GM18519 (cell line): ENCODE data around the gene DPY19L1.
"Not testable (repeated sequence)": the region's sequence is repeated elsewhere in the genome, so short reads cannot be mapped to it uniquely, and the experiment has no call there.

Source experiments
- ATAC-seq: cut with Tn5 transposase; IDR thresholded peaks from one replicate; pipeline ENCODE4 v1.9.1; 2021; ENCODE audit warnings: mild to moderate bottlenecking, moderate library complexity; ENCODE audit not compliant: unreplicated experiment, low FRiP score

DPY19L1 gene

GRCh38 chr7:34991938-34992840, 45.1 kb downstream of the DPY19L1 start:
- ATAC-seq: peak; percentile 39

DNA sequence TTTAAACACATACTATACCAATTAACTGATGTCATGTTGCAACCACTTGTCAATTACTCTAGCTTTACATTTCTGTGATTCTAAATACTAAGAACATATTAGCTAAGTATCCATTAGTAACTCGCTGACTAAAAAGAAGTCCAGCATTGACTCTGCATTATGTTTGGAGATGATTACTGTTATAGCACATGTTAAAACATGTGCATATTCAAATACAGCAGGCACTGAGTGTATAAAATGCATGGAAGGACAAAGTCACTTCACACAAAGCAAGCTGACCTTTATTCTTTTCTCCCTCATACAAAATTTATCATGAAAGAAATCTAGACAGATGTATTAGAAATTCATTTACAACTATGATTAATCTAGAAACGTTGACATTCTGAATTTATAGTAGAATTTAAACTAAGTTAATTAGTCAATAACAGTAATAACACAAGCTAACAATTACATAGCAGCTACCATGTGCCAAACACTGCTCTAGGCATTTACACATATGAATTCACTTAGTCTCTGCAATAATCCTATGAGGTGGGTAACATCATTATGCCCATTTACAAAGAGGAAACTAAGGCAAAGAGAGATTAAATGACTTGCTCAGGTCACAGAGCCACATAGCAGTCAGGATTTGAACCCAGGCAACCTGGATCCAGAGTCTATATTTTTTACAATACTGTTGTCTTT, 48.7 kb downstream of the DPY19L1 start:
- ATAC-seq: not testable (repeated sequence)

GRCh38 chr7:34985155-34985554, 52.1 kb downstream of the DPY19L1 start:
- not testable (repeated sequence) for ATAC-seq

GRCh38 chr7:34984140-34984539, 53.1 kb downstream of the DPY19L1 start:
- ATAC-seq: not testable (repeated sequence)

- ATAC-seq: no peak
Measured at GRCh38 chr7:34982371-34983019, 54.8 kb downstream of the DPY19L1 start.

- not testable (repeated sequence) for ATAC-seq
Measured at GRCh38 chr7:34979124-34979523, 58.2 kb downstream of the DPY19L1 start.

DNA sequence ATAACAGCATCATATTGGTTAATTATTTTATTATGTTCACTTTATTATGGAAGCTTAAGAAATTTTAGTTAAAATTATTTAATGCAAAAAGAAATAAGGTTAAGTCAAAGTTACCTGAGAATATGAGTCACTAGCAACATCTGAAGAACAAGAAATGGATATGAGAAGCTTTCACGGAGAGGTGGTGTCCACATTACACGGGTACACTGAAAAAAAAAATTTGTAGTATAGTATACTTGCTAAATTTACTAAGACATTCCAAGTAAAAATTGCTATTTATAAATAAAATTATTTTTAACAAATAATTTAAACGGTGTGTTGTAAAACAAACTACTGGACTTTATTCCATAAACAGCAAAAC, 63.9 kb downstream of the DPY19L1 start:
- no peak for ATAC-seq

- ATAC-seq: not testable (repeated sequence)
Measured at GRCh38 chr7:34972739-34973399, 64.4 kb downstream of the DPY19L1 start.

DNA sequence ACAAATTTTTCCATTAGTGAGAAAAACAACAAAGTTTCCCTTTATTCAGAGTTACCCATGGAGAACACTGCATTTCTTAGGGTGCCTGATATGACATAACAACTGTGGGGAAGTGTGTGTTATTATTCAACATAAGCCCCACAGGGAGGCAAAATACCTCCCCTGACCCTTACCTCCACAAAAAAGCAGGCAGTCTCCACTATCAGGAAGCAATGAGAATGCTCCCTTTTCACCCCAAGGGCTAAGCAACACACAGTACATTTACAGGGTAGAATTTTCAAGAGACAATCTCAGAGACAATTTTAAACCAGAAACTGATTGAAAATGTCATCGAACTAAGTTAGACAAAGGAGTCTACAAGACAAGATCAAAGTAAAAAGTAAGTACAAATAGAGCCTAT, 69.5 kb downstream of the DPY19L1 start:
- not testable (repeated sequence) for ATAC-seq

GRCh38 chr7:34966504-34966903, 70.8 kb downstream of the DPY19L1 start:
- ATAC-seq: not testable (repeated sequence)

DNA sequence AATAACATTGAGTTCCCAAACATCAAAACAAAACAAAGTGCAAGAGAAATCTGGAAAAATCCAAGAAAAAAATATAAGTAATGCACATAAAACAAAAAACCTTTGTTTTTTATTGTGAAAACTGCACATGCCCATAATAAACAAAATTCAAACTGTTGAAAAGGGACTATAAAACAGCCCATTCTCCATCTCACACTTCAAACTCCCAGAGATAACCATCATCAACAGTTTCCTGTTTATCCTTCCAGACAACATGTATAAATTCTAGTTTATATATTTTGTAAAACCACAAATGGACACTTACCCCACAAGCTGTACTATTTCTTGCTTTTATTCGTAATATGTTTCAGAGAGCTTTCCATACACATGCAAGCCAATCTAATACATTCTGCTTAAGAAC, 79.3 kb downstream of the DPY19L1 start:
- no peak for ATAC-seq

GRCh38 chr7:34952822-34953221, 84.5 kb downstream of the DPY19L1 start:
- no peak for ATAC-seq

- no peak for ATAC-seq
Measured at GRCh38 chr7:34949361-34949760, 87.9 kb downstream of the DPY19L1 start.

DNA sequence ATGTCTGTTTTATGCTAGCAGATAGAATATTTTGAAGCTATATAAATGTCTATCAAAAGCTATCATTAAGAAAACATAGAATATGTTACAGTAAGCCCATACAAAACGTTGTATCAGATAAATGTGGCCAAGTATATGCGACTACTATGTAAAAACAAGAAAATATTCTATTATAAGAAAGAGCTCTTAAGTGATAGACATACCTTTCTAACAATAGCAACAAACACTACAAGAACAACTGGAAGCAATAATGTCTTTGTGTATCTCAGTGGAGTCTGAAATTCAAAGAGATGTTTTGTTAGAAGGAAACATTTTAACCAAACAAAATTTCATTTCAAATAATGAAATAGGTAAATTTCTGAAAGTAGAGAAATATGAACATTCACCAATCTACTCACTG, 89.9 kb downstream of the DPY19L1 start:
- ATAC-seq: not testable (repeated sequence)

DNA sequence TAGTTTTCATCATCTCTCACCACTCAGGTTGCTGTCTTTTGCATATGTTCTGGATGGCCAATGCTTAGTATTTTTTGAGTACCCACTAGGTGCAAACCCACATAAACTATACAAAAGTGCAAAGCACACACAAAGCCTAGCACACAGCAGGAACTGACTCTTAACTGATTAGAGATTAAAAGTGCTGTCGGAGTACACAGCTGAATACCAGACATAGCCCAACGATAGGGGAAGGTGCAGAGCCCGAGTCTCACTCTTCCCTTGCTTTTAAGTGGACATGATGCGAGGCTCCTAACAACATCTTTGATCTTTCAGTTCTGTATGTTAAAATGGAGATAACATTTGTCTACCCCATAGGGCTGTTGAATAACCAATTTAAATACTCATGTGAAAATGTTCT, 90.8 kb downstream of the DPY19L1 start:
- no peak for ATAC-seq

GRCh38 chr7:34945894-34946477, 91.3 kb downstream of the DPY19L1 start:
- not testable (repeated sequence) for ATAC-seq

GRCh38 chr7:34939175-34939574, 98.1 kb downstream of the DPY19L1 start:
- ATAC-seq: no peak

DNA sequence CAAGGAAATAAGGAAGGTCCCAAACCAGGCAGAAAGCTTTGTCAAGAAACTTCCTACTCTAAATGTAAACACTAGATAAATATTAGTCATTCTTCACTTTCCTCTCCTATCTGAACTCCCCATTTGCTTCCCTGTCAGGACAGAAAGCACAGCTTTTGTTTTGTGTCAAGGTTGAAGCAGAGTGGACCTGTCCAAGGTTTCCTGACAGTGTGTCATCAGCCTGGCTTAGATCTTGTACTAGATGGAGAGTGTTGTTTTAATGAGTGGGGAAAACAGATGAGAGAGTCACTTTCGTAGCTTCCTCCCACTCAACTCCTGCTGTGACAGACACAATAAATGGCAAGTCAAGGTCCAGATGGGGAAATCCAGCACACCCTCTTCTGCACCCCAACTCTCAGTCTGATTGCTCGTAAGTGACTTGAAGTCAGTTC, 101.5 kb downstream of the DPY19L1 start:
- ATAC-seq: not testable (repeated sequence)

GRCh38 chr7:34931739-34932138, 105.5 kb downstream of the DPY19L1 start:
- no peak for ATAC-seq

DNA sequence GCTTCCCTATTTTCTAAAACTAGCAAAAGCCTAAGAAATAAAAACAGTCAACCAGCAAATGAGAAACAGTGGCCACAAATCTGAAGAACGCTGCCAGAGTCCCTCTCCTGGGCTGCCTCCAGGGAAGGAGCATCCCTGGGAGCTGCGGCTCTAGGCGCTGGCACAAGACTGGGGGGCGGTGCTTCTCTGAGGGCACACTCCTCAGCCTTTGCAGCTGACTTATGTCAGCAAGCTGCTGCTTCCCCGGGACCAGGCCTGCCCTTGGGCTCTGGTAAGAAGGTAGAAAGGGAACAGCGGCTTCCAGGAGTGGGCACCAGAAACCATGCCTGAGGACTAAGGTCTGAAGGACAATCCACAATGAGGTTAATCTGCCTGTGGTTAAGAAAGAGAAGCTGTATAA, 107.5 kb downstream of the DPY19L1 start:
- not testable (repeated sequence) for ATAC-seq
